WTC11 (cell line): ENCODE results near the gene AURKAIP1. TPM values are rescaled to one million over a fixed set of nuclear protein-coding genes. Genes with fewer than 3 reads are reported as not detected.

Experiments used
- ATAC-seq: fragments of 200-7000 bp; cut with Tn5 transposase; 2 replicates; pipeline ENCODE4 v1.10.0; 2021; ENCODE audit warnings: mild to moderate bottlenecking, moderate library complexity
- CTCF ChIA-PET: fragments of 300-600 bp; sonication (Branson Sonifier 250); formaldehyde crosslinking; loops from one replicate; lab custom pipeline; 2021; ENCODE audit warnings: antibody characterized with exemption; lab: Charles Lee
- POLR2A ChIA-PET: fragments of 350-600 bp; sonication (Branson Sonifier 250); formaldehyde crosslinking; loops from one replicate; lab custom pipeline; 2021; ENCODE audit warnings: antibody characterized with exemption; lab: Charles Lee
- DNase-seq: peaks from one replicate; pipeline ENCODE4 v3.0.0; 2021; ENCODE audit warnings: low spot score
- H3K27ac Mint-ChIP-seq: 2 replicates; pipeline ENCODE4 v1.8.0; 2021; ENCODE audit warnings: mixed read lengths
- H3K27me3 Mint-ChIP-seq: 2 replicates; pipeline ENCODE4 v1.8.0; 2021; ENCODE audit warnings: low read depth, mild to moderate bottlenecking, moderate library complexity, mixed read lengths
- H3K36me3 Mint-ChIP-seq: 2 replicates; pipeline ENCODE4 v1.8.0; 2021; ENCODE audit warnings: mixed read lengths
- H3K4me1 Mint-ChIP-seq: 2 replicates; pipeline ENCODE4 v1.8.0; 2022; ENCODE audit warnings: mixed read lengths
- H3K4me3 Mint-ChIP-seq: 2 replicates; pipeline ENCODE4 v1.8.0; 2021; ENCODE audit warnings: mild to moderate bottlenecking, moderate library complexity, mixed read lengths
- H3K9me3 Mint-ChIP-seq: 2 replicates; pipeline ENCODE4 v1.8.0; 2021; ENCODE audit warnings: mixed read lengths
- AFF4 ChIP-seq: sonication (generic); formaldehyde crosslinking; IDR thresholded peaks from 2 replicates; pipeline ENCODE4 v1.8.1; 2023; ENCODE audit warnings: mild to moderate bottlenecking, missing genetic modification reagents, borderline replicate concordance
- ATF3 ChIP-seq: sonication (generic); formaldehyde crosslinking; conservative IDR thresholded peaks from 2 replicates; pipeline ENCODE4 v1.8.1; 2022; ENCODE audit warnings: mild to moderate bottlenecking, missing genetic modification reagents
- ERG ChIP-seq: fragments of 250-450 bp; sonication (Bioruptor Pico); IDR thresholded peaks from 2 replicates; pipeline ENCODE4 v1.8.0; 2021; ENCODE audit warnings: mild to moderate bottlenecking
- FOXJ3 ChIP-seq: sonication (generic); formaldehyde crosslinking; IDR thresholded peaks from 2 replicates; pipeline ENCODE4 v1.9.0; 2021; ENCODE audit warnings: missing genetic modification reagents, mild to moderate bottlenecking, borderline replicate concordance
- GABPB1 ChIP-seq: sonication (generic); formaldehyde crosslinking; IDR thresholded peaks from 2 replicates; pipeline ENCODE4 v1.8.1; 2023; ENCODE audit warnings: mild to moderate bottlenecking, missing genetic modification reagents
- GTF2I ChIP-seq: fragments of 250-450 bp; sonication (Bioruptor Pico); conservative IDR thresholded peaks from 2 replicates; pipeline ENCODE4 v1.4.0; 2021; ENCODE audit warnings: mild to moderate bottlenecking
- IRF2 ChIP-seq: sonication (generic); formaldehyde crosslinking; IDR thresholded peaks from 2 replicates; pipeline ENCODE4 v1.8.0; 2022; ENCODE audit warnings: low read depth, missing genetic modification reagents, borderline replicate concordance
- JAZF1 ChIP-seq: fragments of 250-450 bp; sonication (Bioruptor Pico); IDR thresholded peaks from 2 replicates; pipeline ENCODE4 v1.9.0; 2021; ENCODE audit warnings: moderate library complexity, mild to moderate bottlenecking, inconsistent platforms
- NFYB ChIP-seq: sonication (generic); formaldehyde crosslinking; conservative IDR thresholded peaks from 2 replicates; pipeline ENCODE4 v1.8.0; 2022; ENCODE audit warnings: low read depth, missing genetic modification reagents
- PRRX2 ChIP-seq: fragments of 250-450 bp; sonication (Bioruptor Pico); IDR thresholded peaks from 2 replicates; pipeline ENCODE4 v1.8.0; 2021; ENCODE audit warnings: mild to moderate bottlenecking
- RELA ChIP-seq: sonication (generic); formaldehyde crosslinking; IDR thresholded peaks from 2 replicates; pipeline ENCODE4 v1.8.1; 2022; ENCODE audit warnings: missing genetic modification reagents, mild to moderate bottlenecking, borderline replicate concordance
- RORB ChIP-seq: fragments of 250-450 bp; sonication (Bioruptor Pico); IDR thresholded peaks from 2 replicates; pipeline ENCODE4 v1.9.0; 2021; ENCODE audit warnings: mild to moderate bottlenecking
- SP1 ChIP-seq: sonication (generic); formaldehyde crosslinking; conservative IDR thresholded peaks from 2 replicates; pipeline ENCODE4 v1.8.1; 2022; ENCODE audit warnings: missing genetic modification reagents
- USF2 ChIP-seq: sonication (generic); formaldehyde crosslinking; IDR thresholded peaks from 2 replicates; pipeline ENCODE4 v1.8.1; 2023; ENCODE audit warnings: mild to moderate bottlenecking, missing genetic modification reagents, moderate library complexity
- ZBTB21 ChIP-seq: sonication (generic); formaldehyde crosslinking; IDR thresholded peaks from 2 replicates; pipeline ENCODE4 v1.8.1; 2023; ENCODE audit warnings: mild to moderate bottlenecking, missing genetic modification reagents, borderline replicate concordance
- ZNF396 ChIP-seq: fragments of 250-450 bp; sonication (Bioruptor Pico); IDR thresholded peaks from 2 replicates; pipeline ENCODE4 v1.8.0; 2021; ENCODE audit warnings: mild to moderate bottlenecking, moderate library complexity, borderline replicate concordance
- ZNF425 ChIP-seq: fragments of 250-450 bp; sonication (Bioruptor Pico); conservative IDR thresholded peaks from 2 replicates; pipeline ENCODE4 v1.9.0; 2021; ENCODE audit warnings: mild to moderate bottlenecking
- total RNA-seq: library from RNA; stranded (reverse); gene quantifications from 3 replicates; pipeline ENCODE4 v1.2.3, GENCODE V29; 2021

Gene AURKAIP1
- total RNA-seq, 1 experiment from 2014 or later, result 268 TPM

GRCh38 chr1:1393428-1393827 is 18.4 kb upstream of the AURKAIP1 start (continued):
- no peak for TF ChIP-seq USF2 (CRISPR knock-in tag)

- peaks cover 3% of the 10 kb centered on the region for H3K4me1 Mint-ChIP-seq
- peaks cover 88% of the 10 kb centered on the region for H3K36me3 Mint-ChIP-seq
- H3K27ac Mint-ChIP-seq, result no peak overlapping the region
- DNase-seq, result no peak
- ATAC-seq, result no peak
- TF ChIP-seq GABPB1 (CRISPR knock-in tag) (no peak), ZNF396 (CRISPR knock-in tag) (no peak), NFYB (CRISPR knock-in tag) (no peak), ZBTB21 (no peak), PRRX2 (CRISPR knock-in tag) (no peak), JAZF1 (CRISPR knock-in tag) (no peak), ZNF425 (CRISPR knock-in tag) (no peak), FOXJ3 (CRISPR knock-in tag) (no peak), RORB (CRISPR knock-in tag) (no peak), ATF3 (CRISPR knock-in tag) (no peak)
- no peaks in the 10 kb centered on the region for H3K9me3 Mint-ChIP-seq
- H3K27me3 Mint-ChIP-seq, result no peaks in the 10 kb centered on the region
- ChIA-PET POLR2A (no interaction called here), CTCF (interaction anchor here (0.7 kb wide), 1 partner anchor 9 kb away, joined by 3 read pairs; no protein-coding TSS in a partner anchor)
- no peak overlapping the region for H3K4me3 Mint-ChIP-seq
Measured at GRCh38 chr1:1393014-1393413, 18.0 kb upstream of the AURKAIP1 start.

- no peak for ATAC-seq
- ChIA-PET CTCF (no interaction called here), POLR2A (no interaction called here)
- no peaks in the 10 kb centered on the region for H3K27me3 Mint-ChIP-seq
- TF ChIP-seq RELA (no peak), AFF4 (CRISPR knock-in tag) (no peak), ZNF425 (CRISPR knock-in tag) (no peak), GTF2I (CRISPR knock-in tag) (no peak), JAZF1 (CRISPR knock-in tag) (no peak), ERG (no peak), SP1 (CRISPR knock-in tag) (no peak), IRF2 (CRISPR knock-in tag) (no peak)
- DNase-seq, result no peak
- H3K4me1 Mint-ChIP-seq, result no peaks in the 10 kb centered on the region
- H3K4me3 Mint-ChIP-seq, result no peak overlapping the region
- H3K9me3 Mint-ChIP-seq, result no peaks in the 10 kb centered on the region
- no peak overlapping the region for H3K27ac Mint-ChIP-seq
- H3K36me3 Mint-ChIP-seq, result peaks cover 93% of the 10 kb centered on the region
Measured at GRCh38 chr1:1391225-1391624, 16.2 kb upstream of the AURKAIP1 start.
